Measurements from ENCODE around the gene RNF14.

The RNF14 gene

DNA sequence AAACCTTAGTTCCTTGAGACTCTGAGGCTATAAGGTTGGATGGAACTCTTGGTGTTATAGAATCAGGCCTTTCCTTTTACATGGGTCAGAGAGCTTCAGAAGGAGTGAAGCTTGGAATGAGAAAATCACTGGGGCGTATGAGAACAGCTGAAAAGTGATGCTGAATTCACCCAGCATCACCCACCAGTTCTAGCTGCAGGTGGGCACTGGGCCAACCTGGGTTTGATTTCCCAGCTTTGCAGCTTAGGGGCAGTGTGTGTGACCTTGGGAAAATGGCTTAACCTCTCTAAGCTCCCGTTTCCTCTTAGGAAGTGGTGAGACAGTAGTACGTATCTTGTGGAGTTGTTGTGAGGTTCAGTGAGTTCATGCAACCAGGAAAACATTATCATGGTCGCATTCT, 21.6 kb upstream of the RNF14 start:
- no peak overlapping the region for H3K4me2 ChIP-seq (ENCODE audit: low read length)
- no peak overlapping the region for H2AFZ ChIP-seq
- no peak overlapping the region for H3K4me3 ChIP-seq (ENCODE audit: low read depth, low read length)
- no peaks in the 10 kb centered on the region for H3K79me2 ChIP-seq
- H3K9me3 ChIP-seq (ENCODE audit: control insufficient read depth, low read length): no peaks in the 10 kb centered on the region
- TF ChIP-seq, protein P1, sequence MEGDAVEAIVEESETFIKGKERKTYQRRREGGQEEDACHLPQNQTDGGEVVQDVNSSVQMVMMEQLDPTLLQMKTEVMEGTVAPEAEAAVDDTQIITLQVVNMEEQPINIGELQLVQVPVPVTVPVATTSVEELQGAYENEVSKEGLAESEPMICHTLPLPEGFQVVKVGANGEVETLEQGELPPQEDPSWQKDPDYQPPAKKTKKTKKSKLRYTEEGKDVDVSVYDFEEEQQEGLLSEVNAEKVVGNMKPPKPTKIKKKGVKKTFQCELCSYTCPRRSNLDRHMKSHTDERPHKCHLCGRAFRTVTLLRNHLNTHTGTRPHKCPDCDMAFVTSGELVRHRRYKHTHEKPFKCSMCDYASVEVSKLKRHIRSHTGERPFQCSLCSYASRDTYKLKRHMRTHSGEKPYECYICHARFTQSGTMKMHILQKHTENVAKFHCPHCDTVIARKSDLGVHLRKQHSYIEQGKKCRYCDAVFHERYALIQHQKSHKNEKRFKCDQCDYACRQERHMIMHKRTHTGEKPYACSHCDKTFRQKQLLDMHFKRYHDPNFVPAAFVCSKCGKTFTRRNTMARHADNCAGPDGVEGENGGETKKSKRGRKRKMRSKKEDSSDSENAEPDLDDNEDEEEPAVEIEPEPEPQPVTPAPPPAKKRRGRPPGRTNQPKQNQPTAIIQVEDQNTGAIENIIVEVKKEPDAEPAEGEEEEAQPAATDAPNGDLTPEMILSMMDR (IDR thresholded peaks at IDR 0.05): no peak
- no peak overlapping the region for H3K9ac ChIP-seq
- H3K27ac ChIP-seq: no peak overlapping the region
- no peaks in the 10 kb centered on the region for H3K36me3 ChIP-seq (ENCODE audit: control insufficient read depth, insufficient read depth, low read length)
- H3K4me1 ChIP-seq: peaks cover 20% of the 10 kb centered on the region
- H3K27me3 ChIP-seq (ENCODE audit: control insufficient read depth, insufficient read depth, low read length): no peaks in the 10 kb centered on the region

DNA sequence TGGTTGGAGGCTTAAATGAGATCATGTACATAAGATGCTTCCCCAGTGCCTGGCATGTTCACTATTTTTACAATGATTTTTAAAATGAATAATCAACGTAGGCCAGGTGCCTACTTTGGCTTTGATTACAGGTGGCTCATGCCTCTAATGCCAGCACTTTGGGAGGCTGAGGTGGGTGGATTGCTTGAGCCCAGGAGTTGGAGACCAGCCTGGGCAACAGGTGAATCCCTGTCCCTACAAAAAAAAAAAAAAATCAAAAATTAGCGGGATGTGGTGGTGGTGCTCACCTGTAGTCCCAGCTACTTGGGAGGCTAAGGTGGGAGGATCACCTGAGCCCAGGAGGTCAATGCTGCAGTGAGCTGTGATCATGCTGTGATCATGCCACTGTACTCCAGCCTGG, 20.1 kb upstream of the RNF14 start:
- Histone ChIP-seq H3K27ac (no peak overlapping the region), H3K9ac (no peak overlapping the region), H3K36me3 (ENCODE audit: control insufficient read depth, insufficient read depth, low read length) (no peaks in the 10 kb centered on the region), H3K27me3 (ENCODE audit: control insufficient read depth, insufficient read depth, low read length) (no peaks in the 10 kb centered on the region), H3K4me3 (ENCODE audit: low read depth, low read length) (no peak overlapping the region), H3K4me2 (ENCODE audit: low read length) (no peak overlapping the region), H2AFZ (no peak overlapping the region), H3K79me2 (no peaks in the 10 kb centered on the region), H3K9me3 (ENCODE audit: control insufficient read depth, low read length) (no peaks in the 10 kb centered on the region), H3K4me1 (peaks cover 20% of the 10 kb centered on the region)
- TF ChIP-seq, protein P1 (IDR thresholded peaks at IDR 0.05): no peak

DNA sequence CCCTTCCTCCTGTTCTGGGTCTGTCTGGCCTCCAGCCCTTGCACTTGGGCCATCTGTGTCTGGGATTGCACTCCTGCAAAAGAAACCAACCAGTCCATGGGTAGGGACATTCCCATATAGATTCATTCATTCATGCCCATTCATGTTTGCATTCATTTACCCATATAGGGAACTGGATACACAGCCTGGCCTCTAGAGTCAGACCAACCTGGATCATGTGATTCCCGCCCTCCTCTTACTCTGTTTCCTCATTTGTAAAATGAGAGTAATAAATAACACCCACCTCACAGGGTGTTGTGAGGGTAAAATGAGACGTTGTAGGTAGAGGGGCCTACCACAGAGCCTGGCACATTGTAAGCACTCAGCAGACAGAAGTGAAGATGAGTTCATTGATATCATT, 19.4 kb upstream of the RNF14 start:
- H2AFZ ChIP-seq: no peak overlapping the region
- H3K79me2 ChIP-seq: no peaks in the 10 kb centered on the region
- TF ChIP-seq, protein P1 (IDR thresholded peaks at IDR 0.05): no peak
- peaks cover 20% of the 10 kb centered on the region for H3K4me1 ChIP-seq
- H3K36me3 ChIP-seq (ENCODE audit: control insufficient read depth, insufficient read depth, low read length): no peaks in the 10 kb centered on the region
- H3K27me3 ChIP-seq (ENCODE audit: control insufficient read depth, insufficient read depth, low read length): no peaks in the 10 kb centered on the region
- H3K4me2 ChIP-seq (ENCODE audit: low read length): no peak overlapping the region
- no peak overlapping the region for H3K4me3 ChIP-seq (ENCODE audit: low read depth, low read length)
- no peak overlapping the region for H3K9ac ChIP-seq
- H3K9me3 ChIP-seq (ENCODE audit: control insufficient read depth, low read length): no peaks in the 10 kb centered on the region
- no peak overlapping the region for H3K27ac ChIP-seq

DNA sequence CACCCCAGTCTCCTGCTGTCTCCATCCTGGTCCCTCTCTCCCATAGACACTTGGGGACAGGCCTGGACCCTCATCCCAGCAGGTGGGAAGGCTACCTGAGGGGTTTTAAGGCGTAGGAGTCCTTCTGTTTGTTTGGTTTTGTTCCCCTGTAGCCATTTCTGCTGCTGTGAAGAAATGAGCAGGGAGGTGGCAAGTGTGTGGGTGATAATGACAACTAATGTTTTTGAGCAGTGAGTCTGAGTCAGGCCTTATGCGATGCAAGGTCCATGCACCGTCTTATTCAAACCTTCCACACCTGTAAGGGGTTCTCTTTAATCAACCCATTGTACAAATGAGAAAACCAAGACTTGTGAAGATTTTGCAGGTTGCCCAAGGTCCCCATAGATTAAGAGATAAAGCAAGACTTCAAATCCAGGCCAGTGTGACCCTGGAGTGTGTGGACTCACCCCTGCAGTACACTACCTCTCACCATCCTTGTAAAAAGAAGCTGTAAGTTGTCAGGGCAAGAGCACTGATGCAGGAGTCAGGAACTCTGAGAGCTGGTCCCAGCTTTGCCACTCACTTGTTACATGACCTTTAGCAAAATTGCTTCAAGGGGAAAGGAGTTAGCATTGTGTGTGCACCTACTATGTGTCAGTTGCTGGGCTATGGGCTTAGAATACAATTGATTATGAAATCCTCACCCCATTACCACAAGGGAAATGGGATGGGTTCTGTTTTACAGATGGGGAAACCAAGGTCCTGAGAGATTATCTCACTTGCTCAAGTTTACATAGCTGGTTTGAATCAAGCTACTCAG, 18.5 kb upstream of the RNF14 start:
- Histone ChIP-seq H3K79me2 (no peaks in the 10 kb centered on the region), H3K4me1 (peaks cover 20% of the 10 kb centered on the region), H3K27ac (no peak overlapping the region), H3K9me3 (ENCODE audit: control insufficient read depth, low read length) (no peaks in the 10 kb centered on the region), H3K4me3 (ENCODE audit: low read depth, low read length) (no peak overlapping the region), H2AFZ (no peak overlapping the region), H3K27me3 (ENCODE audit: control insufficient read depth, insufficient read depth, low read length) (no peaks in the 10 kb centered on the region), H3K4me2 (ENCODE audit: low read length) (no peak overlapping the region), H3K9ac (no peak overlapping the region), H3K36me3 (ENCODE audit: control insufficient read depth, insufficient read depth, low read length) (no peaks in the 10 kb centered on the region)
- TF ChIP-seq, protein P1 (IDR thresholded peaks at IDR 0.05): no peak

DNA sequence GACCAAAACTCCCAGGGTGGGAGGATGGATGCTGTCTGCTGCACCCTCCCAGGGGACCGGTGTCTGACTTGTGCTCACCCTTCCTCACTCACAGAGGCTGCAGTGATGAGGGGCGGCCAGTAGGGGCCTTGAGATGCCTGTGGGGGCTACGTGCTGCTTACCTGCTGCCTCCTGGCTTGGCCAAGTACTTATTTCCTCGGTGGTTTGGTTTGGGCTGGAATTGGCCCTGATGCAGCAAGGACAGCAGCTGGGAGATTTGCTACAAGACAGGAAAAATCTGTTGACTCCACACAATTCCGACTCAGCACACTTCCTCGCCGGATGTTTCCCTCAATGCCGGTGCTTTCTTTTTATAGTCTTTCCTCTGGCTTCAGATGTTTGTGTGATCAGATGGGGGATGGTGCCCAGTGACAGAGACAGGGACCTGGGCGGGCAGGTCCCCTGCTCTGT, 17.5 kb upstream of the RNF14 start:
- Histone ChIP-seq H3K9ac (no peak overlapping the region), H3K4me3 (ENCODE audit: low read depth, low read length) (peak overlapping the region; percentile 2)

More for the DNA sequence above, 17.5 kb upstream of the RNF14 start:
- no peaks in the 10 kb centered on the region for H3K27me3 ChIP-seq (ENCODE audit: control insufficient read depth, insufficient read depth, low read length)
- TF ChIP-seq, protein P1 (IDR thresholded peaks at IDR 0.05): peak; percentile 51
- no peaks in the 10 kb centered on the region for H3K36me3 ChIP-seq (ENCODE audit: control insufficient read depth, insufficient read depth, low read length)
- H3K9me3 ChIP-seq (ENCODE audit: control insufficient read depth, low read length): no peaks in the 10 kb centered on the region
- H3K4me1 ChIP-seq: peaks cover 20% of the 10 kb centered on the region
- peak overlapping the region; percentile 64 for H2AFZ ChIP-seq
- H3K79me2 ChIP-seq: no peaks in the 10 kb centered on the region
- H3K4me2 ChIP-seq (ENCODE audit: low read length): peak overlapping the region; percentile 20
- peak overlapping the region; percentile 52 for H3K27ac ChIP-seq
